HG02870 (cell line): ENCODE measurements around the gene MAP1LC3B2.

ENCODE experiments used
- ATAC-seq: cut with Tn5 transposase; IDR thresholded peaks from one replicate; pipeline ENCODE4 v1.9.1; 2021; ENCODE audit warnings: mild to moderate bottlenecking, moderate library complexity; ENCODE audit not compliant: unreplicated experiment

MAP1LC3B2 gene

GRCh38 chr12:116559162-116559935 is at the start of gene MAP1LC3B2:
TSS of gene MAP1LC3B2 (plus strand) at chr12:116559381. CDS start at chr12:116575943, 16,562 bp downstream.
- peak; percentile 77 for ATAC-seq

GRCh38 chr12:116513944-116514343 is 45.2 kb upstream of the MAP1LC3B2 start:
- ATAC-seq, result no peak

- no peak for ATAC-seq
Measured at GRCh38 chr12:116515684-116516083, 43.5 kb upstream of the MAP1LC3B2 start.

- no peak for ATAC-seq
Measured at GRCh38 chr12:116516657-116517056, 42.5 kb upstream of the MAP1LC3B2 start.

- ATAC-seq, result no peak
Measured at GRCh38 chr12:116517431-116518045, 41.6 kb upstream of the MAP1LC3B2 start.

- no peak for ATAC-seq
Measured at GRCh38 chr12:116520225-116520760, 38.9 kb upstream of the MAP1LC3B2 start.

- no peak for ATAC-seq
Measured at GRCh38 chr12:116520801-116521471, 38.2 kb upstream of the MAP1LC3B2 start.

- no peak for ATAC-seq
Measured at GRCh38 chr12:116524311-116524710, 34.9 kb upstream of the MAP1LC3B2 start.

GRCh38 chr12:116524964-116525379 is 34.2 kb upstream of the MAP1LC3B2 start:
- ATAC-seq, result no peak

- ATAC-seq, result no peak
Measured at GRCh38 chr12:116525418-116526001, 33.7 kb upstream of the MAP1LC3B2 start.

- no peak for ATAC-seq
Measured at GRCh38 chr12:116528065-116528464, 31.1 kb upstream of the MAP1LC3B2 start.

GRCh38 chr12:116528498-116528897 is 30.7 kb upstream of the MAP1LC3B2 start:
- ATAC-seq, result no peak

GRCh38 chr12:116529048-116529447 is 30.1 kb upstream of the MAP1LC3B2 start:
- ATAC-seq, result no peak

GRCh38 chr12:116529686-116530085 is 29.5 kb upstream of the MAP1LC3B2 start:
- ATAC-seq, result no peak

GRCh38 chr12:116532428-116532827 is 26.8 kb upstream of the MAP1LC3B2 start:
- ATAC-seq, result no peak

GRCh38 chr12:116532986-116533342 is 26.2 kb upstream of the MAP1LC3B2 start:
- ATAC-seq, result no peak

GRCh38 chr12:116533343-116534251 is 25.6 kb upstream of the MAP1LC3B2 start:
- no peak for ATAC-seq

GRCh38 chr12:116534311-116535121 is 24.7 kb upstream of the MAP1LC3B2 start:
- ATAC-seq, result no peak

GRCh38 chr12:116535241-116535640 is 23.9 kb upstream of the MAP1LC3B2 start:
- no peak for ATAC-seq
